ENCODE results near the gene HRH3.
A peak's percentile ranks its signal among the peaks of the same experiment; 100 is the strongest.

Gene HRH3

DNA sequence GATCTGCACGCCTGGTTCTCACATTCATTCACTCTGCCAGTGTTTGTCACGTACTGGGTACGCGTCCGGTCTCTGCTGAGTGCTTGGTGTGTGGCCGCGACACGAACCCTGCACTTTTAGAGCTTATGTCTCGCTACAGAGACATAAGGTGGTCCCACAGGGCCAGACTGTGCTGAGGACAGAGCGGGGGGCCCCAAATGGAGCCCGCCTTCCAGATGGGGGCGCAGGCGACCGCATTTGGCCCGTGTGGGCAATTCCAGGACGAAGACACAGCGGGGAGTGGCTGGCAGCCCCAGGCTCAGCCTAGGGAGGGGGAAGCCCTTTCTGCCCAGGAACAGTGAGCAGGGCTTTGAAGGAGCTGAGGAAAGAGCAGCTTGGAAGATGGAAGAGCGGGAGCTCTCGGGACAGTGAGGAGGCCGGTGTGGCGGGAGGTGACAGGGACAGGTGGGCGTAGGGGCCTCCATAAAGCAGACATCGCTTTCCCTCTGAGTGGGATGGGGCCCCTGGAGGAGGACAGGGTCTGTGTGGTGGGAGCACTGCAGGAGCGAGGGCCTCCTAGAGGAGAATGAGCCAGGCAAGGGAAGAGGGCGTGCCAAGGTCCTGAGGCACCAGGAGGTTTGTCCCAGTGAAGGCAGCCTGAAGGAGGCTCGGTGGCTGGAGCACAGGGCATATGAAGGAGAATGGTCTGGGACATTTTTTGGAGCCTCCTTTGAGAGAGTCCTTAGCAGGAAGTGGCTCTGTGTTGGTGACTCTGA, 45.0 kb downstream of the HRH3 start:
- DNase-seq = no peak

- DNase-seq = no peak
Observed at GRCh38 chr20:62174021-62174804, 45.9 kb downstream of the HRH3 start.

DNA sequence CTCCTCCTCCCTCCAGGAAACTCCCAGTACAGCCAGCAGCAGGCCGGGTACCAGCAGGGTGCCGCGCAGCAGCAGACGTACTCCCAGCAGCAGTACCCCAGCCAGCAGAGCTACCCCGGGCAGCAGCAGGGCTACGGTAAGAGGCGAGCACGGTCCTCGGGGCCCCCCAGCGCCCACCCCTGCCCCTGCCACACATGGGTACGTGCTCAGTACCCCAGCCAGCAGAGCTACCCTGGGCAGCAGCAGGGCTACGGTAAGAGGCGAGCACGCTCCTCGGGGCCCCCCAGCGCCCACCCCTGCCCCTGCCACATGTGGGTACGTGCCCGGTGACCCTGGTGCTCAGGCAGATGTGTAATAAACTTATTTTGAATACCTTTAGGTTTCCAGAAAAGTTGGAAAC, 47.4 kb downstream of the HRH3 start:
- no peak for DNase-seq

DNA sequence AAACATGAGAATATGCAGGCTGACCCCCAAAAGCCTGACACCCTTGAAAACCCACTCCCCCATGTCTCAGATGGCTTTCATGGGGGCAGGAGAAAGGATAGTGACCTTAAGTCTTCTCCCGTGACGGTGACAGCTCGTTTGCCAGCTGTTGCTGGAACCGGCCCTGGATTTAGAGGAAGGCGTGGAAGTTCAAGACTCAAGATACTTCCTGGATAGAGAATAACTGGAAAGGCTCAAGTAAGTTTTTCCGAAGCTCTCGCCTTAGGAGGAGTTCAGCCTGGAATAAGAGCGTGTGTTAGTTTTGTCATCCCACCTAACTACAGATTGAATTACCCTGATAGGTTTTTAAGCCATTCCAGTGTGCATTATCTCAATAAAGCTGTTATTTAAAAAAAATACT, 48.8 kb downstream of the HRH3 start:
- DNase-seq = no peak

GRCh38 chr20:62170536-62170935, 49.5 kb downstream of the HRH3 start:
- no peak for DNase-seq

- no peak for DNase-seq
Observed at GRCh38 chr20:62168890-62169435, 51.1 kb downstream of the HRH3 start.

- DNase-seq = peak; percentile 22
Observed at GRCh38 chr20:62168061-62168460, 52.0 kb downstream of the HRH3 start.

DNA sequence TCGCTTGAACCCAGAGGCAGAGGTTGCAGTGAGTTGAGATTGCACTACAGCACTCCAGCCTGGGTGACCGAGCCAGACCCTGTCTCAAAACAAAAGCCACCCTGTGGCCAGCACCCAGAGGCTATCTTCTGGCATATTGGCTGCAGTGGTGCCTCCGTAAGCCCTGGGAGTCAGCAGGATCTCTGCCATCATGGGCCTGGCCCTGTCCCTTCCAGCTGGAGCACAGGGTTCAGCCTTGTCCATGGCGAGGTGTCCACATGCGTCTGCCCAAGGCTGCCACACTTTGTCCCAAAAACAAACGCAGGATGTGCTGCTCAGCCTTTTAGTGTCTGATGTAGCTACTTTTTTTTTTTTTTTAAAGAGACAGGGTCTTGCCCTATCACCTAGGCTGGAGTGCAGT, 52.6 kb downstream of the HRH3 start:
- DNase-seq = no peak

DNA sequence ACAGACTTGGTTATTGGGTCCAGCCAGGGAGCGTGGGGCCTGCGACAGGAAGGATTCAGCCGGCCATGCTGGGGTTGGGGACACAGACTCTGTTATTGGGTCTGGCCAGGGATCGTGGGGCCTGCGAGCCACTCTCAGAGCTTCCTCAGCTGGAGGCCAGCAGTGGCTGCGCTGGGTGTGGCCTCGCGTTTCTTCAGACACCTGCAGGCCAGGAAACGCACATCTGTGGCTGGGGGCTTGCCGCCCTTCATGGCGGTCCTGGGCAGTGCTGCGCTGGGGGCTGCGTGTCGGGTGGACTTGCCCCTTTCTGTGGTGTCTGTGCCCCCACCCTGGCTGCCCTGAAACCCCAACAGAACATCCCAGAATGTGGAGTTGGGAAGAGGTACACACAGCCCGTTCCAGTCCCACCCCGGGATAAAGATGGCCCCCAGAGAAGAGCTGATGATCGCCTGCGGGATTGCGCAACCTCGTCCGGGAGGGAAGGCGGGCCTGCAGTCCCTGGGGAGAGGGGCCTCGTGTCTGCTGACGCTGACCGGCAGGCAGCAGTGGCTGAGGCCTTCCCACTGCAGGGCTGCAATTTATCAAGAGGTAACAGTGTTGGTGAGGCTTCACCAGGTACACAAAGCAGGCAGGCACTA, 54.2 kb downstream of the HRH3 start:
- no peak for DNase-seq

Measured in DMS79 (cell line).